ENCODE data around the gene DNAJC24. TPM values are rescaled to one million over a fixed set of nuclear protein-coding genes. Genes with fewer than 3 reads are reported as not detected.

The DNAJC24 gene
- total RNA-seq, 1 experiment from 2014 or later: 19.0 TPM

- H3K27me3 Mint-ChIP-seq (ENCODE audit: insufficient read depth, unreplicated experiment): peaks cover 11% of the 10 kb centered on the region
- TF ChIP-seq CTCF (IDR thresholded peaks at IDR 0.05; ENCODE audit: unreplicated experiment): no peak
- BruUV-seq (replicated peaks): no TSS peak
- peaks cover 16% of the 10 kb centered on the region for H3K9me3 Mint-ChIP-seq (ENCODE audit: unreplicated experiment)
- no peak overlapping the region for H3K27ac Mint-ChIP-seq (ENCODE audit: low read depth, unreplicated experiment)
- H3K4me1 Mint-ChIP-seq (ENCODE audit: insufficient read depth, unreplicated experiment): peaks cover 11% of the 10 kb centered on the region
- no peaks in the 10 kb centered on the region for H3K36me3 Mint-ChIP-seq (ENCODE audit: insufficient read depth, unreplicated experiment)
- no peak for DNase-seq (ENCODE audit: unreplicated experiment)
- ChIA-PET POLR2A (interaction anchor here (1.0 kb wide), 1 partner anchor 44 kb away, joined by 5 read pairs; the partner anchor contains the start of gene DNAJC24), CTCF (interaction anchor here (0.6 to 1.9 kb wide), 3 partner anchors 14 to 94 kb away, joined by 3 to 5 read pairs (median 3); no protein-coding TSS in a partner anchor)
- H3K4me3 Mint-ChIP-seq (ENCODE audit: unreplicated experiment): no peak overlapping the region
- intact Hi-C loops (cut with micrococcal nuclease): no loop called here
Measured at GRCh38 chr11:31326470-31327148, 43.1 kb upstream of the DNAJC24 start.

GRCh38 chr11:31327417-31327816 is 42.2 kb upstream of the DNAJC24 start:
- Mint-ChIP-seq H3K27ac (ENCODE audit: low read depth, unreplicated experiment) (no peak overlapping the region), H3K9me3 (ENCODE audit: unreplicated experiment) (peaks cover 13% of the 10 kb centered on the region), H3K4me1 (ENCODE audit: insufficient read depth, unreplicated experiment) (peaks cover 11% of the 10 kb centered on the region), H3K4me3 (ENCODE audit: unreplicated experiment) (no peak overlapping the region), H3K36me3 (ENCODE audit: insufficient read depth, unreplicated experiment) (no peaks in the 10 kb centered on the region), H3K27me3 (ENCODE audit: insufficient read depth, unreplicated experiment) (peaks cover 19% of the 10 kb centered on the region)
- CTCF ChIA-PET: interaction anchor here (0.7 to 1.9 kb wide), 2 partner anchors 13 to 19 kb away, joined by 3 to 5 read pairs; no protein-coding TSS in a partner anchor
- TF ChIP-seq CTCF (IDR thresholded peaks at IDR 0.05; ENCODE audit: unreplicated experiment): no peak
- POLR2A ChIA-PET: interaction anchor here (0.7 kb wide), 1 partner anchor 18 kb away, joined by 3 read pairs; no protein-coding TSS in a partner anchor
- no peak for DNase-seq (ENCODE audit: unreplicated experiment)
- no TSS peak for BruUV-seq (replicated peaks)
- intact Hi-C loops (cut with micrococcal nuclease): no loop called here

- no peak for TF ChIP-seq CTCF (IDR thresholded peaks at IDR 0.05; ENCODE audit: unreplicated experiment)
Measured at GRCh38 chr11:31328697-31329096, 41.0 kb upstream of the DNAJC24 start.

GRCh38 chr11:31337806-31338205 is 31.9 kb upstream of the DNAJC24 start:
- no TSS peak for BruUV-seq (replicated peaks)
- H3K27me3 Mint-ChIP-seq (ENCODE audit: insufficient read depth, unreplicated experiment): peaks cover 65% of the 10 kb centered on the region
- no peaks in the 10 kb centered on the region for H3K4me1 Mint-ChIP-seq (ENCODE audit: insufficient read depth, unreplicated experiment)
- no peak for DNase-seq (ENCODE audit: unreplicated experiment)
- H3K27ac Mint-ChIP-seq (ENCODE audit: low read depth, unreplicated experiment): no peak overlapping the region
- H3K36me3 Mint-ChIP-seq (ENCODE audit: insufficient read depth, unreplicated experiment): no peaks in the 10 kb centered on the region
- no peak overlapping the region for H3K4me3 Mint-ChIP-seq (ENCODE audit: unreplicated experiment)
- ChIA-PET CTCF (interaction anchor here (0.6 to 1.1 kb wide), 2 partner anchors 22 to 838 kb away, joined by 3 to 4 read pairs; no protein-coding TSS in a partner anchor), POLR2A (no interaction called here)
- TF ChIP-seq CTCF (IDR thresholded peaks at IDR 0.05; ENCODE audit: unreplicated experiment): no peak
- H3K9me3 Mint-ChIP-seq (ENCODE audit: unreplicated experiment): peaks cover 7% of the 10 kb centered on the region
- intact Hi-C loops (cut with micrococcal nuclease): no loop called here

More at GRCh38 chr11:31328697-31329096, 41.0 kb upstream of the DNAJC24 start:
- Mint-ChIP-seq H3K27me3 (ENCODE audit: insufficient read depth, unreplicated experiment) (peaks cover 32% of the 10 kb centered on the region), H3K4me3 (ENCODE audit: unreplicated experiment) (no peak overlapping the region), H3K9me3 (ENCODE audit: unreplicated experiment) (peaks cover 13% of the 10 kb centered on the region), H3K4me1 (ENCODE audit: insufficient read depth, unreplicated experiment) (peaks cover 11% of the 10 kb centered on the region), H3K36me3 (ENCODE audit: insufficient read depth, unreplicated experiment) (no peaks in the 10 kb centered on the region), H3K27ac (ENCODE audit: low read depth, unreplicated experiment) (no peak overlapping the region)
- no TSS peak for BruUV-seq (replicated peaks)
- no peak for DNase-seq (ENCODE audit: unreplicated experiment)
- CTCF ChIA-PET: interaction anchor here (0.6 to 1.9 kb wide), 3 partner anchors 11 to 807 kb away, joined by 3 to 5 read pairs (median 5); no protein-coding TSS in a partner anchor
- intact Hi-C loops (cut with micrococcal nuclease): no loop called here
- POLR2A ChIA-PET: interaction anchor here (0.6 to 0.8 kb wide), 3 partner anchors 41 to 1343 kb away, joined by 3 to 4 read pairs (median 4); partner anchors contain the start of gene DNAJC24
